SK-N-SH (cell line): Measurements from ENCODE around the gene HHAT. TPM values are rescaled to one million over a fixed set of nuclear protein-coding genes. Genes with fewer than 3 reads are reported as not detected.

Experiments used
- CTCF ChIA-PET: fragments of 300-600, 350-600 bp; formaldehyde crosslinking; extraction: SDS; loops from one replicate; lab custom pipeline; 2021; lab: Yijun Ruan, JAX
- POLR2A ChIA-PET: fragments of 350-600 bp; sonication (Branson Sonifier 250); formaldehyde crosslinking; extraction: SDS; loops from one replicate; lab custom pipeline; 2020; ENCODE audit warnings: antibody characterized with exemption, inconsistent platforms; lab: Yijun Ruan, JAX
- DNase-seq: peaks from one replicate; pipeline ENCODE4 v3.0.0; 2012
- H2AFZ ChIP-seq: fragments of 200-600 bp; sonication (generic); 2 replicates; pipeline ENCODE4 v1.8.1; 2016; ENCODE audit warnings: antibody characterized with exemption, mild to moderate bottlenecking, low read depth
- H3F3A ChIP-seq: fragments of 200-600 bp; sonication (generic); replicated peaks from 2 replicates; pipeline ENCODE3; 2016; ENCODE audit warnings: antibody characterized with exemption, mild to moderate bottlenecking; ENCODE audit not compliant: insufficient read depth
- H3K27ac ChIP-seq, 2 experiments: fragments of 200-500 bp in 1 of 2; fragments of 200-600 bp in 1 of 2; sonication (Bioruptor generic) in 1 of 2; sonication (generic), shearing (Covaris generic) in 1 of 2; 2 replicates each; pipeline versions ENCODE4 v1.5.1 to v1.6.1; 2014 to 2016; ENCODE audit warnings: low read depth in 2 of 2, inconsistent platforms in 1 of 2, low read length in 1 of 2, mild to moderate bottlenecking in 1 of 2, mixed read lengths in 1 of 2
- H3K27me3 ChIP-seq: fragments of 200-600 bp; sonication (generic), shearing (Covaris generic); 2 replicates; pipeline ENCODE4 v1.6.1; 2016; ENCODE audit warnings: mixed run types; ENCODE audit not compliant: insufficient read depth
- H3K36me3 ChIP-seq, 2 experiments: fragments of 200-500 bp in 1 of 2; fragments of 200-600 bp in 1 of 2; sonication (Bioruptor generic) in 1 of 2; sonication (generic) in 1 of 2; replicated peaks in 1 of 2; 2 replicates each; pipeline versions ENCODE3 to v1.5.1; 2014 to 2016; ENCODE audit warnings: low read length in 1 of 2, mild to moderate bottlenecking in 1 of 2; ENCODE audit not compliant: insufficient read depth in 2 of 2, control insufficient read depth in 1 of 2
- H3K4me1 ChIP-seq, 2 experiments: fragments of 200-500 bp in 1 of 2; fragments of 200-600 bp in 1 of 2; sonication (Bioruptor generic) in 1 of 2; sonication (generic), shearing (Covaris generic) in 1 of 2; 2 replicates each; pipeline versions ENCODE4 v1.5.1 to v1.6.1; 2014 to 2016; ENCODE audit warnings: low read depth in 1 of 2, low read length in 1 of 2, mixed run types in 1 of 2; ENCODE audit not compliant: insufficient read depth in 2 of 2, control insufficient read depth in 1 of 2
- H3K4me2 ChIP-seq: fragments of 200-600 bp; sonication (generic), shearing (Covaris generic); 2 replicates; pipeline ENCODE4 v1.6.1; 2017; ENCODE audit warnings: mixed run types
- H3K4me3 ChIP-seq, 2 experiments: fragments of 200-500 bp in 1 of 2; fragments of 200-600 bp in 1 of 2; sonication (Bioruptor generic) in 1 of 2; sonication (generic), shearing (Covaris generic) in 1 of 2; 2 replicates each; pipeline versions ENCODE4 v1.5.1 to v1.8.1; 2014 to 2016; ENCODE audit warnings: low read depth in 2 of 2, inconsistent platforms in 1 of 2, low read length in 1 of 2, mild to moderate bottlenecking in 1 of 2, mixed read lengths in 1 of 2, moderate library complexity in 1 of 2
- H3K79me2 ChIP-seq: fragments of 200-600 bp; sonication (generic); 2 replicates; pipeline ENCODE4 v1.8.1; 2017; ENCODE audit warnings: mild to moderate bottlenecking; ENCODE audit not compliant: insufficient read depth
- H3K9ac ChIP-seq: fragments of 200-600 bp; sonication (generic); 2 replicates; pipeline ENCODE4 v1.6.1; 2017; ENCODE audit warnings: mixed run types
- H3K9me2 ChIP-seq: fragments of 200-600 bp; sonication (generic); 2 replicates; pipeline ENCODE4 v1.6.1; 2017; ENCODE audit warnings: mixed run types
- H3K9me3 ChIP-seq: fragments of 200-600 bp; sonication (generic); 2 replicates; pipeline ENCODE4 v1.6.1; 2017; ENCODE audit warnings: mixed run types, mild to moderate bottlenecking, moderate library complexity
- H4K20me1 ChIP-seq: fragments of 200-600 bp; sonication (generic); 2 replicates; pipeline ENCODE4 v1.6.1; 2017; ENCODE audit warnings: mild to moderate bottlenecking, mixed run types; ENCODE audit not compliant: insufficient read depth
- CHD2 ChIP-seq: fragments of 150-350 bp; IDR thresholded peaks from 2 replicates; pipeline ENCODE4 v1.6.1; 2018; ENCODE audit warnings: low read length; ENCODE audit not compliant: partially characterized antibody
- EZH2phosphoT487 ChIP-seq: fragments of 200-600 bp; sonication (generic); IDR thresholded peaks from 2 replicates; pipeline ENCODE4 v1.6.1; 2017; ENCODE audit warnings: low read depth, mixed run types, mild to moderate bottlenecking, antibody characterized with exemption, moderate library complexity, borderline replicate concordance
- FOSL2 ChIP-seq: IDR thresholded peaks from 2 replicates; pipeline ENCODE4 v1.4.0; 2012; ENCODE audit warnings: low read depth, mild to moderate bottlenecking, moderate library complexity, borderline replicate concordance
- FOXJ3 ChIP-seq: sonication (generic); formaldehyde crosslinking; IDR thresholded peaks from 2 replicates; pipeline ENCODE4 v1.5.1; 2020; ENCODE audit warnings: mild to moderate bottlenecking, missing genetic modification reagents
- FOXM1 ChIP-seq: IDR thresholded peaks from 2 replicates; pipeline ENCODE4 v1.4.0; 2012; ENCODE audit warnings: low read depth, mild to moderate bottlenecking
- GATA2 ChIP-seq: sonication (generic); formaldehyde crosslinking; IDR thresholded peaks from 2 replicates; pipeline ENCODE4 v1.5.0; 2020; ENCODE audit warnings: mild to moderate bottlenecking, missing genetic modification reagents
- IRF3 ChIP-seq: fragments of 150-350 bp; IDR thresholded peaks from 2 replicates; pipeline ENCODE4 v1.6.1; 2016; ENCODE audit warnings: mild to moderate bottlenecking, low read depth, low read length
- MEF2A ChIP-seq: IDR thresholded peaks from 2 replicates; pipeline ENCODE4 v1.4.0; 2012; ENCODE audit warnings: low read depth, borderline replicate concordance
- MXI1 ChIP-seq: IDR thresholded peaks from 2 replicates; pipeline ENCODE4 v1.6.1; 2012; ENCODE audit warnings: mild to moderate bottlenecking, low read depth, low read length, improper control_type of control experiment
- NFIC ChIP-seq: IDR thresholded peaks from 2 replicates; pipeline ENCODE4 v1.4.0; 2012; ENCODE audit warnings: borderline replicate concordance
- NRF1 ChIP-seq: IDR thresholded peaks from 2 replicates; pipeline ENCODE4 v1.6.1; 2012; ENCODE audit warnings: low read depth, mild to moderate bottlenecking, low read length
- PBX3 ChIP-seq: IDR thresholded peaks from 2 replicates; pipeline ENCODE4; 2012
- REST ChIP-seq: IDR thresholded peaks from 2 replicates; pipeline ENCODE4 v1.6.1; 2012; ENCODE audit warnings: mild to moderate bottlenecking, low read depth, low read length, moderate library complexity
- RFX5 ChIP-seq: IDR thresholded peaks from 2 replicates; pipeline ENCODE4 v1.6.1; 2012; ENCODE audit warnings: mild to moderate bottlenecking, improper control_type of control experiment, low read length
- RXRA ChIP-seq: IDR thresholded peaks from 2 replicates; pipeline ENCODE4 v1.4.0; 2012; ENCODE audit warnings: low read depth, mild to moderate bottlenecking, borderline replicate concordance
- SIN3A ChIP-seq: IDR thresholded peaks from 2 replicates; pipeline ENCODE4 v1.6.1; 2012; ENCODE audit warnings: low read depth, mild to moderate bottlenecking, low read length, moderate library complexity, borderline replicate concordance
- USF2 ChIP-seq: fragments of 150-350 bp; IDR thresholded peaks from 2 replicates; pipeline ENCODE4 v1.6.1; 2017; ENCODE audit warnings: antibody characterized with exemption, low read length, low read depth, borderline replicate concordance
- YY1 ChIP-seq: IDR thresholded peaks from 2 replicates; pipeline ENCODE4 v1.4.0; 2012; ENCODE audit warnings: low read depth, mild to moderate bottlenecking
- WGBS: methylation state at CpG from one replicate; pipeline ENCODE4 v1.1.6; 2017; ENCODE audit warnings: low lambda C conversion rate; 5-methylcytosine and 5-hydroxymethylcytosine counted together
- polyA plus RNA-seq, 3 experiments: library from polyadenylated mRNA; depleted of rRNA; stranded (reverse); fragments of >200 nt; gene quantifications; 2 replicates each; pipeline ENCODE4 v1.2.3, GENCODE V29; 2012
- TF ChIP-seq, protein P1 (sequence below): fragments of 200-600 bp; sonication (generic); IDR thresholded peaks from 2 replicates; pipeline ENCODE4 v1.6.1; 2017; ENCODE audit warnings: antibody characterized with exemption, mild to moderate bottlenecking, moderate library complexity

Gene HHAT
- polyA plus RNA-seq, 1 of the 3 experiments (the other 2 are of a cell fraction), result 8.1 TPM

DNA sequence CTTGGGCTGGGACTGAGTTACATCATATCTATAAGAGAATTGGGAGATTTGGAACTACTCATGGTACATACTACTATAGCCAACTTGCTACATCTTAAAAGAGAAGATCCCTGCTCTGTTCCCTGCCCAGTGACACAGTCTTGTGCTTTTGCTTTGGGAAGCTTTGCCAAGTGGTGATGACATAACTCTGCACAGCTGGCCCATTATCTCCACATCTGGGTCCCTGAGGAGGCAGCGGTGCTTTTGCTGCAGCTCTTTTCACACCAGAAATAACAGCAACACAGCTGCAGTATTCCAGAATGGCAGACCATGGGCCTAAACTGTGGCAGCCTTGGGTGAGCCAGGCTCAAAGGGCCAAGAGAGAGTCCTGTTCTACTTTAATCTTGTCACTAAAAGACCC, 296.0 kb downstream of the HHAT start:
- no peak for TF ChIP-seq MXI1
- no peak for TF ChIP-seq FOXM1
- no peak for TF ChIP-seq PBX3
- TF ChIP-seq GATA2 (CRISPR knock-in tag), result peak; percentile 78
- TF ChIP-seq MEF2A, result no peak
- 0 out of 2 replicates have a peak, but pooled peaks have one; percentile 40 for TF ChIP-seq FOXJ3 (CRISPR knock-in tag)
- no peak for TF ChIP-seq CHD2
- TF ChIP-seq, all 33 proteins: peak for 2
- POLR2A ChIA-PET, result no interaction called here
- 80% methylated on average over 1 of the region's 1 CpG for WGBS

GRCh38 chr1:210625715-210626114, 297.0 kb downstream of the HHAT start:
- Histone ChIP-seq H3K27me3 (no peaks in the 10 kb centered on the region), H3K9me3 (no peaks in the 10 kb centered on the region), H3F3A (no peaks in the 10 kb centered on the region), H3K4me3 (no peak overlapping the region), H3K79me2 (no peaks in the 10 kb centered on the region), H3K9me2 (no peaks in the 10 kb centered on the region), H2AFZ (no peak overlapping the region), H3K4me1 (peaks cover 0 to 17% of the 10 kb centered on the region in 2 experiments; a peak in 1 of 4 replicates), H3K4me2 (no peak overlapping the region), H3K27ac (no peak overlapping the region), H3K9ac (no peak overlapping the region), H3K36me3 (no peaks in the 10 kb centered on the region), H4K20me1 (no peaks in the 10 kb centered on the region)
- no peak for DNase-seq
- CTCF ChIA-PET, result interaction anchor here (1.4 to 2.1 kb wide), 2 partner anchors 10 to 509 kb away, joined by 3 to 10 read pairs; partner anchors contain the start of gene KCNH1
- POLR2A ChIA-PET, result no interaction called here
- WGBS, result 69% methylated on average over 1 of the region's 1 CpG
- TF ChIP-seq FOSL2 (no peak), USF2 (no peak), IRF3 (no peak), NRF1 (no peak), MEF2A (no peak), FOXJ3 (CRISPR knock-in tag) (no peak), YY1 (no peak), REST (no peak), RFX5 (no peak), CHD2 (no peak), RXRA (no peak), SIN3A (no peak), EZH2phosphoT487 (no peak), NFIC (no peak)
- TF ChIP-seq, protein P1, sequence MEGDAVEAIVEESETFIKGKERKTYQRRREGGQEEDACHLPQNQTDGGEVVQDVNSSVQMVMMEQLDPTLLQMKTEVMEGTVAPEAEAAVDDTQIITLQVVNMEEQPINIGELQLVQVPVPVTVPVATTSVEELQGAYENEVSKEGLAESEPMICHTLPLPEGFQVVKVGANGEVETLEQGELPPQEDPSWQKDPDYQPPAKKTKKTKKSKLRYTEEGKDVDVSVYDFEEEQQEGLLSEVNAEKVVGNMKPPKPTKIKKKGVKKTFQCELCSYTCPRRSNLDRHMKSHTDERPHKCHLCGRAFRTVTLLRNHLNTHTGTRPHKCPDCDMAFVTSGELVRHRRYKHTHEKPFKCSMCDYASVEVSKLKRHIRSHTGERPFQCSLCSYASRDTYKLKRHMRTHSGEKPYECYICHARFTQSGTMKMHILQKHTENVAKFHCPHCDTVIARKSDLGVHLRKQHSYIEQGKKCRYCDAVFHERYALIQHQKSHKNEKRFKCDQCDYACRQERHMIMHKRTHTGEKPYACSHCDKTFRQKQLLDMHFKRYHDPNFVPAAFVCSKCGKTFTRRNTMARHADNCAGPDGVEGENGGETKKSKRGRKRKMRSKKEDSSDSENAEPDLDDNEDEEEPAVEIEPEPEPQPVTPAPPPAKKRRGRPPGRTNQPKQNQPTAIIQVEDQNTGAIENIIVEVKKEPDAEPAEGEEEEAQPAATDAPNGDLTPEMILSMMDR, result no peak

More for the DNA sequence above, 296.0 kb downstream of the HHAT start:
- H3K9me2 ChIP-seq, result no peaks in the 10 kb centered on the region
- CTCF ChIA-PET, result interaction anchor here (1.1 to 2.1 kb wide), 2 partner anchors 10 to 510 kb away, joined by 3 to 10 read pairs; partner anchors contain the start of gene KCNH1
- no peaks in the 10 kb centered on the region for H4K20me1 ChIP-seq
- no peaks in the 10 kb centered on the region for H3F3A ChIP-seq
- H3K4me2 ChIP-seq, result no peak overlapping the region
- peak; percentile 41 for DNase-seq
- no peaks in the 10 kb centered on the region for H3K79me2 ChIP-seq
- H3K4me1 ChIP-seq, result peaks cover 0 to 17% of the 10 kb centered on the region in 2 experiments; a peak in 1 of 4 replicates
- no peak overlapping the region for H3K9ac ChIP-seq
- H3K36me3 ChIP-seq, result no peaks in the 10 kb centered on the region
- no peak overlapping the region for H3K27ac ChIP-seq
- no peak overlapping the region for H2AFZ ChIP-seq
- no peaks in the 10 kb centered on the region for H3K9me3 ChIP-seq
- H3K27me3 ChIP-seq, result no peaks in the 10 kb centered on the region
- no peak overlapping the region for H3K4me3 ChIP-seq
